ENCODE data around the gene ZFP3.
"Not testable (repeated sequence)": the region's sequence is repeated elsewhere in the genome, so short reads cannot be mapped to it uniquely, and the experiment has no call there.

ZFP3 gene

DNA sequence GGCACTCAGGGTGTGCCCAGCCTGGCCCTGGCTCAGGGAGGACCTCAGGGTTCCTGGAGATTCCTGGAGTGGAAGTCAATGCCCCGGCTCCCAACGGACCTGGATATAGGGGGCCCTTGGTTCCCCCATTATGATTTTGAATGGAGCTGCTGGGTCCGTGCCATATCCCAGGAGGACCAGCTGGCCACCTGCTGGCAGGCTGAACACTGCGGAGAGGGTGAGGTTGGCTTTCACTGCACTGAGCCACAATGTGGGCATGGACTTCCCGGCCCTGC lies 61.1 kb downstream of the ZFP3 start:
- no peak for FAIRE-seq

DNA sequence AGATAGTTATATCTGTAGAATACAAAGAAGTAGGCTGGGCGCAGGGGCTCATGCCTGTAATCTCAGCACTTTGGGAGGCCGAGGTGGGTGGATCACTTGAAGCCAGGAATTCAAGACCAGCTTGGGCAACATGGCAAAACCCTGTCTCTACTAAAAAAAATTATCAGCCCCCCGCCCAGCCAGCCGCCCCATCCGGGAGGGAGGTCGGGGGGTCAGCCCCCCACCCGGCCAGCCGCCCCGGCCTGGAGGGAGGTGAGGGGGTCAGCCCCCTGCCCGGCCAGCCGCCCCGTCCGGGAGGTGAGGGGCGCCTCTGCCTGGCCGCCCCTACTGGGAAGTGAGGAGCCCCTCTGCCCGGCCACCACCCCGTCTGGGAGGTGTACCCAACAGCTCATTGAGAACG lies 64.6 kb downstream of the ZFP3 start:
- not testable (repeated sequence) for FAIRE-seq
